Stimulated activated CD4-positive, alpha-beta T cell treated with anti-CD3 and anti-CD28 coated beads, Interleukin-12 subunit alpha, Interleukin-12 subunit beta, amount 100 ng/mL, for 4 hours (primary cell): ENCODE results near the gene ODAD2.
"Not testable (repeated sequence)": the region's sequence is repeated elsewhere in the genome, so short reads cannot be mapped to it uniquely, and the experiment has no call there.

ENCODE experiments used
- DNase-seq: peaks from one replicate; pipeline ENCODE4 v3.0.0-alpha.2; 2020

Gene ODAD2

GRCh38 chr10:27998954-27999275 is at the start of gene ODAD2:
Gene ODAD2, minus strand, starts transcription at chr10:27999079. Its CDS starts 3,937 bp downstream, at chr10:27995142.
- DNase-seq: peak; percentile 18

GRCh38 chr10:28047061-28047460 is 48.2 kb upstream of the ODAD2 start:
- DNase-seq: no peak

GRCh38 chr10:28046579-28046978 is 47.7 kb upstream of the ODAD2 start:
- DNase-seq: no peak

GRCh38 chr10:28043941-28044340 is 45.1 kb upstream of the ODAD2 start:
- no peak for DNase-seq

GRCh38 chr10:28036587-28036986 is 37.7 kb upstream of the ODAD2 start:
- no peak for DNase-seq

- no peak for DNase-seq
These were observed 22.4 kb upstream of the ODAD2 start for GRCh38 chr10:28020993-28021982.

- no peak for DNase-seq
These were observed 21.4 kb upstream of the ODAD2 start for GRCh38 chr10:28020080-28020860.

GRCh38 chr10:28014651-28015050 is 15.8 kb upstream of the ODAD2 start:
- DNase-seq: no peak

- DNase-seq: no peak
These were observed 14.2 kb upstream of the ODAD2 start for GRCh38 chr10:28012990-28013515.

- no peak for DNase-seq
These were observed 11.9 kb upstream of the ODAD2 start for GRCh38 chr10:28010821-28011220.

GRCh38 chr10:28008054-28008453 is 9.2 kb upstream of the ODAD2 start:
- DNase-seq: no peak

GRCh38 chr10:28001353-28001752 is 2.5 kb upstream of the ODAD2 start:
- no peak for DNase-seq

- DNase-seq: peak; percentile 3
These were observed 513 bp downstream of the ODAD2 start for GRCh38 chr10:27998178-27998953.

- DNase-seq: no peak
These were observed 1.1 kb downstream of the ODAD2 start for GRCh38 chr10:27997865-27998177.

- DNase-seq: no peak
These were observed 3.6 kb downstream of the ODAD2 start for GRCh38 chr10:27995311-27995710.

- DNase-seq: not testable (repeated sequence)
These were observed 9.5 kb downstream of the ODAD2 start for GRCh38 chr10:27989357-27989756.

- DNase-seq: no peak
These were observed 12.1 kb downstream of the ODAD2 start for GRCh38 chr10:27986821-27987220.

GRCh38 chr10:27982875-27983543 is 15.9 kb downstream of the ODAD2 start:
- DNase-seq: no peak

- no peak for DNase-seq
These were observed 17.1 kb downstream of the ODAD2 start for GRCh38 chr10:27981744-27982143.

GRCh38 chr10:27970795-27971194 is 28.1 kb downstream of the ODAD2 start:
- not testable (repeated sequence) for DNase-seq

GRCh38 chr10:27969931-27970330 is 28.9 kb downstream of the ODAD2 start:
- not testable (repeated sequence) for DNase-seq

- no peak for DNase-seq
These were observed 39.7 kb downstream of the ODAD2 start for GRCh38 chr10:27959093-27959715.
